GM21515 (cell line): Measurements from ENCODE around the gene SPOCK2.

Source experiments
- ATAC-seq: cut with Tn5 transposase; IDR thresholded peaks from one replicate; pipeline ENCODE4 v1.9.1; 2021; ENCODE audit not compliant: unreplicated experiment

The SPOCK2 gene

DNA sequence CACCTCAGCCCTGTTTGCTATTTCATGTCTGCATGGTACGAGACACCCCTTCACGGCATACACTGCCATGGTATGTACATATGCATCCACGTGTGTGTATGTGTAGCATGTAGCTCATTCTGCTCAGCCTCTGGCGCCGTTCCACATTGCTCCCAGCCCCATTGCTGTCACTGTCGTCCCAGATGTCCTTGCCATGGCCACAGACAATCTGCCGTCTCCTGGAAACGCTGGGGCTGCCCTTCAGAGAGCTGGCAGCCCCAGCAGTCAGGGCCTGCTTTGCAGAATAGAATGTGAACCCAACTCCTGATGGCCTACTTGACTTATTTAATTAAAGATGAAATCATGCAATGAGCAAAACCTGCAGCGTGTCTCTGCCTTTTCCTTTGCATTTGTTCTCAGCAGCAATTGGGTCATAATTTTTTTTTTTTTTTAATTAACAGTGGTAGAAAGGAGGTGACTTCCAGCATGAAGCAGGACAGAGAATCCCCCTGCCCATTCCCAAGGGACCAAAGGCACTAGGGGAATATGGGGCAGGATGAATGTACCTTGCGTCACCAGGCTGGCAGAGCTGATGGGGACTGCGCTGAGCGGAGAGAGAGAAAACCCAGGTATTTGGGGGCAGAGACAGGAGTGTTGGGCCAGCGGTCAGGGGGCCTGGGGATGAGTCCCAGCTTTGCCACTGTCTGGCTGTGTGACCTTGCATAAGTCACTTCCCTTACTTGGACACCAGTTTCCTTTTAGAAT lies 75.0 kb downstream of the SPOCK2 start:
- ATAC-seq = no peak

- ATAC-seq = no peak
Measured at GRCh38 chr10:72012796-72013195, 75.6 kb downstream of the SPOCK2 start.

DNA sequence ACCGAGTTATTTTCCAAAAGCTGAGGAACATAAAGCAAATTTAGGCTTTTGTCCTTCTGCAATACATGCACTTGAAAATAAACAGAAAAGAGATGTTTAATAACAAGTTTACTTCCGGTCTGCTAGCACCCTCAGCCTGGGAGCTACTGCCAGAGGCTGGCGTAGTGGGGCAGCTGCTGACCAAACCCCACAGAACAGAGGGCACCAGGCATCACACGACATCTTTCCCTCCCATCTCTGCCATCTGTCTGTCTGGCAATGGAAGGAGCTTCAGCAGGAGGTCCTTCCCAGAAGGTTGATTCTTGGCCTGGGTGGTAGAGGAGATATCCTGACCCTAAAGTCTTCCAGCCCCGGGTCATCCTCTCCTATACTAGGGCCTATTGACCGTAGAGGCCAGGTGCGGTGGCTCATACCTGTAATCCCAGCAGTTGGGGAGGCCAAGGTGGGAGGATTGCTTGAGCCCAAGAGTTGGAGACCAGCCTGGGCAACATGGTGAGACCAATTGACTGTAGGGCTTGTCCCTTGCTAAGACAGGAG lies 76.3 kb downstream of the SPOCK2 start:
- no peak for ATAC-seq

- no peak for ATAC-seq
Measured at GRCh38 chr10:72011468-72011867, 76.9 kb downstream of the SPOCK2 start.

DNA sequence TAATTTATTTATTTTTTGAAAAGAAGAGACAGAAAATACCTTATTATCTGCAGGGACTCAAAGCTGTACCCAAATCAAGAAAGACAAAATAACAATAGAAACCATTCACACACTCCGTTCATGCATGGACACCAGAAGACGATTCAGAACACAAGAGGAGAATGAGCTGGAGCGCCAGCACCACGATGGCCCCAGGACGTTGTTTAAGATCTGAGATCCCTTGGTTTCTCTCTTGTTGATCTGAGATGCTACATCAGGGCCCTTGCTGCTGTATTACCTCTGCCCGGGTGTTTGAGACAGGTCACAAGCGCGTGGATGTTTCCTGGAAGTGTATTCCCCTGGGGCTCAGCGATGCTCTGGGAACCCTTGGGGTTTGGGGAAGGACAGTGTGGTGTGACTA lies 77.3 kb downstream of the SPOCK2 start:
- ATAC-seq = no peak

DNA sequence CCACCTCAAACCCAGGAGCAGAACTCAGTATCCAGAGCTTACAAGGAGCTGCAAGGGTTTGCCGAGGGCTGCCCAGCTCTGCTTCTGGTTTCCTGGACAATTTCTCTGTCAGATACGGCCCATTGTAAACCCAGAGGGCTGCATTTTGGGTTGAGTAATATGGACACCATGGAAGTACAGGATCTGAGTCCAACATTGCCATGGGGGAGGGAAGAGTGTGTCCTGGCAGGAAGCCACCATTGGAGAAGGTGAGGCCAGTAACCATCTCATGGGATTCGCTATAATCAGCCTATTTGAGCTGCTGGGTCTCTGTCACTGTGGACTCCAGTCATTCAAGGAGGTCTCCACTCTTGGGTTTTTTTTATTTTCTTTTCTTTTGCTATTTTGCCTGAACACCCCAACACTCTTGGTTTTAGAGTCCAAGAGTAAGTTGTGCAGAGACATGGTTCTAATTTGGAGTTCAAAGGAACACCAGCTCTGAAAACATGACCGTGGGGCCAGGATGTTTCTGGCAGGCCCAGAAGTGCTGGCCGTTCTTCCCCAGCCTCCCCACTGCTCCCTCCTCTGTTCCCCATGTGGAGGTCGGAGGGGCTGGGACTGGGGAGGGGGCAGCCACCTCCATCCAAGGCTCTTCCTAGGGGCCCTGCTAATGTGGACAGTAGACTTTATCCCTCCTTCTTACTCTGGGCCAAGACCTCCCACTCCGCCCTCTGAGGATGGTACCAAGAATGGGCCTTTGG lies 77.9 kb downstream of the SPOCK2 start:
- ATAC-seq = no peak

GRCh38 chr10:72009425-72010081 lies 78.8 kb downstream of the SPOCK2 start:
- ATAC-seq = no peak

DNA sequence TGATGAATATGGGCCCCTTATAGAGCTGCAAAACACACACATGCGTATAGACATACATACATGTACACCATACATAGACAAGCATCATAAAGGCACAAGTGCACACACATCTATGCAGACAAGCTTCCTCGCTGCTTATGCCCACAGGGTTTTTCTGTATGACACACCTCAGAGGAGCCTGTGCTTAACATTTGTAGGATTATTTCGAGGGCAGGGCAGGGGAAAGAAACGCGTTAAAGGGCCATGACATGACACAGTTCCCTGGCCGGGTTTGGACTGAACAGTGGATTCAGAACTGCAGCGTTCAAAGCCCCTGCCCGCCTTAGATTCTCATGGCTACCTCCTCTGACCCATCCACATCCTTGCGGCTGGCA lies 79.3 kb downstream of the SPOCK2 start:
- no peak for ATAC-seq
